PFSK-1 (cell line): ENCODE measurements around the gene HDAC11.

Experiments
- FOXP2 ChIP-seq: optimal IDR thresholded peaks from 2 replicates; pipeline ENCODE3; 2011; ENCODE audit warnings: borderline replicate concordance, control low read depth, inconsistent platforms; ENCODE audit not compliant: insufficient read depth; ENCODE audit errors: extremely low read length, extremely low read depth
- POLR2AphosphoS5 ChIP-seq: IDR thresholded peaks from 2 replicates; pipeline ENCODE4 v1.6.1; 2012; ENCODE audit warnings: low read depth, mild to moderate bottlenecking, control low read depth, low read length, moderate library complexity
- REST ChIP-seq, 2 experiments: IDR thresholded peaks; 2 replicates each; pipeline versions ENCODE4 v1.6.1 to v1.8.0; 2011 to 2012; ENCODE audit warnings: low read depth in 2 of 2, low read length in 2 of 2, control low read depth in 1 of 2, inconsistent platforms in 1 of 2, mild to moderate bottlenecking in 1 of 2, moderate library complexity in 1 of 2; ENCODE audit not compliant: insufficient read depth in 1 of 2
- SIN3A ChIP-seq: IDR thresholded peaks from 2 replicates; pipeline ENCODE4 v1.6.1; 2012; ENCODE audit warnings: mild to moderate bottlenecking, low read length, moderate library complexity, borderline replicate concordance; ENCODE audit not compliant: insufficient read depth
- TAF1 ChIP-seq: IDR thresholded peaks from 2 replicates; pipeline ENCODE4 v1.6.1; 2012; ENCODE audit warnings: low read length, control low read depth, borderline replicate concordance; ENCODE audit not compliant: insufficient read depth

Gene HDAC11

GRCh38 chr3:13506680-13507079 lies 26.6 kb downstream of the HDAC11 start:
- no peak for TF ChIP-seq TAF1
- TF ChIP-seq SIN3A = no peak
- TF ChIP-seq FOXP2 = no peak
- TF ChIP-seq REST (IDR thresholded peaks at IDR 0.05; ENCODE audit: insufficient read depth in 1 of 2, low read depth in 2 of 2, low read length in 2 of 2) = no peak
- no peak for TF ChIP-seq POLR2AphosphoS5

GRCh38 chr3:13507247-13507569 lies 27.1 kb downstream of the HDAC11 start:
- no peak for TF ChIP-seq REST (IDR thresholded peaks at IDR 0.05; ENCODE audit: insufficient read depth in 1 of 2, low read depth in 2 of 2, low read length in 2 of 2)
- no peak for TF ChIP-seq FOXP2
- TF ChIP-seq SIN3A = no peak
- TF ChIP-seq POLR2AphosphoS5 = no peak
- no peak for TF ChIP-seq TAF1

GRCh38 chr3:13507570-13508339 lies 27.6 kb downstream of the HDAC11 start:
- TF ChIP-seq POLR2AphosphoS5 = no peak
- no peak for TF ChIP-seq REST (IDR thresholded peaks at IDR 0.05; ENCODE audit: insufficient read depth in 1 of 2, low read depth in 2 of 2, low read length in 2 of 2)
- no peak for TF ChIP-seq FOXP2
- TF ChIP-seq TAF1 = no peak
- no peak for TF ChIP-seq SIN3A

- TF ChIP-seq REST (IDR thresholded peaks at IDR 0.05; ENCODE audit: insufficient read depth in 1 of 2, low read depth in 2 of 2, low read length in 2 of 2) = no peak
- TF ChIP-seq FOXP2 = no peak
- TF ChIP-seq TAF1 = no peak
- no peak for TF ChIP-seq POLR2AphosphoS5
- TF ChIP-seq SIN3A = no peak
Measured at GRCh38 chr3:13508496-13508895, 28.4 kb downstream of the HDAC11 start.
